ENCODE data around the gene TRMT11.
A peak's percentile ranks its signal among the peaks of the same experiment; 100 is the strongest.
"Not testable (repeated sequence)": the region's sequence is repeated elsewhere in the genome, so short reads cannot be mapped to it uniquely, and the experiment has no call there.

The TRMT11 gene

GRCh38 chr6:125956506-125957390, 29.6 kb upstream of the TRMT11 start, which contains the start of gene HINT3:
HINT3 (plus strand) TSS chr6:125956770; CDS start chr6:125956978, 208 bp downstream.
- peak; percentile 98 for DNase-seq

GRCh38 chr6:125957391-125957693, 29.0 kb upstream of the TRMT11 start:
- no peak for DNase-seq

- no peak for DNase-seq
These were observed 28.5 kb upstream of the TRMT11 start for GRCh38 chr6:125957845-125958244.

- DNase-seq: no peak
These were observed 27.3 kb upstream of the TRMT11 start for GRCh38 chr6:125959041-125959440.

GRCh38 chr6:125961117-125961516, 25.2 kb upstream of the TRMT11 start:
- DNase-seq: no peak

GRCh38 chr6:125962900-125963497, 23.3 kb upstream of the TRMT11 start:
- no peak for DNase-seq

GRCh38 chr6:125963817-125964216, 22.5 kb upstream of the TRMT11 start:
- DNase-seq: no peak

GRCh38 chr6:125966569-125966968, 19.8 kb upstream of the TRMT11 start:
- DNase-seq: no peak

GRCh38 chr6:125968493-125968892, 17.8 kb upstream of the TRMT11 start:
- DNase-seq: no peak

GRCh38 chr6:125970760-125971159, 15.6 kb upstream of the TRMT11 start:
- no peak for DNase-seq

- not testable (repeated sequence) for DNase-seq
These were observed 13.9 kb upstream of the TRMT11 start for GRCh38 chr6:125972478-125972877.

GRCh38 chr6:125974214-125974866, 12.0 kb upstream of the TRMT11 start:
- no peak for DNase-seq

GRCh38 chr6:125979101-125979500, 7.2 kb upstream of the TRMT11 start:
- no peak for DNase-seq

GRCh38 chr6:125981571-125982185, 4.7 kb upstream of the TRMT11 start:
- no peak for DNase-seq

GRCh38 chr6:125983246-125983945, 2.9 kb upstream of the TRMT11 start:
- DNase-seq: no peak

- no peak for DNase-seq
These were observed 2.0 kb upstream of the TRMT11 start for GRCh38 chr6:125984311-125984710.

- DNase-seq: no peak
These were observed 818 bp upstream of the TRMT11 start for GRCh38 chr6:125985522-125985921.

- no peak for DNase-seq
These were observed 400 bp upstream of the TRMT11 start for GRCh38 chr6:125985979-125986300.

GRCh38 chr6:125987026-125987617, 782 bp downstream of the TRMT11 start:
- no peak for DNase-seq

GRCh38 chr6:125988280-125988679, 1.9 kb downstream of the TRMT11 start:
- DNase-seq: no peak

- DNase-seq: no peak
These were observed 3.3 kb downstream of the TRMT11 start for GRCh38 chr6:125989631-125990030.

- DNase-seq: no peak
These were observed 5.3 kb downstream of the TRMT11 start for GRCh38 chr6:125991653-125992052.
